Astrocyte (in vitro differentiated cells and primary cell): Measurements from ENCODE around the gene DCP2. TPM values are rescaled to one million over a fixed set of nuclear protein-coding genes. Genes with fewer than 3 reads are reported as not detected.
A peak's percentile ranks its signal among the peaks of the same experiment; 100 is the strongest.

ENCODE experiments used
- DNase-seq: peaks from one replicate; pipeline ENCODE4 v3.0.0-alpha.2; 2010; ENCODE audit warnings: low read depth
- FAIRE-seq: peaks from 2 replicates; lab custom pipeline; 2011; peaks lifted over from hg19 to GRCh38; lab: Jason Lieb, UNC
- H2AFZ ChIP-seq: 2 replicates; pipeline ENCODE4 v1.6.0; 2012; ENCODE audit warnings: low read depth, low read length, inconsistent platforms
- H3K27ac ChIP-seq: 2 replicates; pipeline ENCODE4 v1.5.1; 2011; ENCODE audit warnings: low read depth, low read length, inconsistent platforms
- H3K27me3 ChIP-seq: 2 replicates; pipeline ENCODE4 v1.6.0; 2011; ENCODE audit warnings: low read length, inconsistent platforms; ENCODE audit not compliant: insufficient read depth
- H3K36me3 ChIP-seq: 2 replicates; pipeline ENCODE4 v1.5.1; 2011; ENCODE audit warnings: low read length, inconsistent platforms; ENCODE audit not compliant: insufficient read depth
- H3K4me1 ChIP-seq: 2 replicates; pipeline ENCODE4 v1.5.1; 2011; ENCODE audit warnings: low read length, inconsistent platforms; ENCODE audit not compliant: insufficient read depth
- H3K4me2 ChIP-seq: 2 replicates; pipeline ENCODE4 v1.6.0; 2012; ENCODE audit warnings: low read length, inconsistent platforms
- H3K4me3 ChIP-seq: 2 replicates; pipeline ENCODE4 v1.5.1; 2011; ENCODE audit warnings: low read depth, mild to moderate bottlenecking, low read length, inconsistent platforms; ENCODE audit not compliant: insufficient read depth
- H3K79me2 ChIP-seq: 2 replicates; pipeline ENCODE4 v1.6.0; 2012; ENCODE audit warnings: mild to moderate bottlenecking, low read length, inconsistent platforms; ENCODE audit not compliant: insufficient read depth
- H3K9ac ChIP-seq: 2 replicates; pipeline ENCODE4 v1.6.0; 2012; ENCODE audit warnings: mild to moderate bottlenecking, low read length, inconsistent platforms
- H3K9me3 ChIP-seq: 2 replicates; pipeline ENCODE4 v1.5.1; 2012; ENCODE audit warnings: low read depth, mild to moderate bottlenecking, low read length, inconsistent platforms; ENCODE audit not compliant: insufficient read depth
- H4K20me1 ChIP-seq: 2 replicates; pipeline ENCODE4 v1.6.0; 2012; ENCODE audit warnings: low read length, inconsistent platforms; ENCODE audit not compliant: insufficient read depth
- H3K27ac Mint-ChIP-seq: one replicate; pipeline ENCODE4 v1.8.0; 2021; ENCODE audit warnings: mild to moderate bottlenecking, mixed read lengths; ENCODE audit not compliant: unreplicated experiment
- H3K27me3 Mint-ChIP-seq: one replicate; pipeline ENCODE4 v1.8.0; 2021; ENCODE audit warnings: low read depth, mixed read lengths; ENCODE audit not compliant: unreplicated experiment
- H3K36me3 Mint-ChIP-seq: one replicate; pipeline ENCODE4 v1.8.0; 2021; ENCODE audit warnings: low read depth, mixed read lengths; ENCODE audit not compliant: unreplicated experiment
- H3K4me1 Mint-ChIP-seq: one replicate; pipeline ENCODE4 v1.8.0; 2021; ENCODE audit warnings: low read depth, mixed read lengths; ENCODE audit not compliant: unreplicated experiment
- H3K4me3 Mint-ChIP-seq: one replicate; pipeline ENCODE4 v1.8.0; 2021; ENCODE audit warnings: mild to moderate bottlenecking, moderate library complexity, mixed read lengths; ENCODE audit not compliant: unreplicated experiment
- H3K9me3 Mint-ChIP-seq: one replicate; pipeline ENCODE4 v1.8.0; 2021; ENCODE audit warnings: mild to moderate bottlenecking, mixed read lengths; ENCODE audit not compliant: unreplicated experiment
- EZH2 ChIP-seq: IDR thresholded peaks from 2 replicates; pipeline ENCODE4 v1.6.1; 2012; ENCODE audit warnings: mild to moderate bottlenecking, low read length, inconsistent platforms; ENCODE audit not compliant: insufficient read depth
- total RNA-seq: library from RNA; stranded (reverse); gene quantifications from 2 replicates; pipeline ENCODE4 v1.2.1, GENCODE V29; 2021
- TF ChIP-seq, protein P1 (sequence below): IDR thresholded peaks from 2 replicates; pipeline ENCODE4 v1.5.1; 2011; ENCODE audit warnings: low read depth, mild to moderate bottlenecking, inconsistent platforms, low read length, moderate library complexity; ENCODE audit not compliant: insufficient read depth

Gene DCP2
- total RNA-seq, 1 donor from 2014 or later, result 48.9 TPM

GRCh38 chr5:113044776-113045465 is 68.3 kb downstream of the DCP2 start:
- peaks cover 21% of the 10 kb centered on the region for H3K4me1 Mint-ChIP-seq
- Histone ChIP-seq H3K9me3 (no peaks in the 10 kb centered on the region), H3K79me2 (no peaks in the 10 kb centered on the region), H3K4me1 (peaks cover 22% of the 10 kb centered on the region), H3K4me3 (no peak overlapping the region), H3K4me2 (no peak overlapping the region), H2AFZ (no peak overlapping the region), H3K9ac (no peak overlapping the region), H3K27me3 (no peaks in the 10 kb centered on the region), H4K20me1 (no peaks in the 10 kb centered on the region), H3K27ac (no peak overlapping the region), H3K36me3 (no peaks in the 10 kb centered on the region)
- no peak for FAIRE-seq
- no peak for DNase-seq
- H3K36me3 Mint-ChIP-seq, result peaks cover 21% of the 10 kb centered on the region
- H3K9me3 Mint-ChIP-seq, result no peaks in the 10 kb centered on the region
- no peaks in the 10 kb centered on the region for H3K27me3 Mint-ChIP-seq
- no peak overlapping the region for H3K4me3 Mint-ChIP-seq
- no peak overlapping the region for H3K27ac Mint-ChIP-seq
- TF ChIP-seq, protein P1, sequence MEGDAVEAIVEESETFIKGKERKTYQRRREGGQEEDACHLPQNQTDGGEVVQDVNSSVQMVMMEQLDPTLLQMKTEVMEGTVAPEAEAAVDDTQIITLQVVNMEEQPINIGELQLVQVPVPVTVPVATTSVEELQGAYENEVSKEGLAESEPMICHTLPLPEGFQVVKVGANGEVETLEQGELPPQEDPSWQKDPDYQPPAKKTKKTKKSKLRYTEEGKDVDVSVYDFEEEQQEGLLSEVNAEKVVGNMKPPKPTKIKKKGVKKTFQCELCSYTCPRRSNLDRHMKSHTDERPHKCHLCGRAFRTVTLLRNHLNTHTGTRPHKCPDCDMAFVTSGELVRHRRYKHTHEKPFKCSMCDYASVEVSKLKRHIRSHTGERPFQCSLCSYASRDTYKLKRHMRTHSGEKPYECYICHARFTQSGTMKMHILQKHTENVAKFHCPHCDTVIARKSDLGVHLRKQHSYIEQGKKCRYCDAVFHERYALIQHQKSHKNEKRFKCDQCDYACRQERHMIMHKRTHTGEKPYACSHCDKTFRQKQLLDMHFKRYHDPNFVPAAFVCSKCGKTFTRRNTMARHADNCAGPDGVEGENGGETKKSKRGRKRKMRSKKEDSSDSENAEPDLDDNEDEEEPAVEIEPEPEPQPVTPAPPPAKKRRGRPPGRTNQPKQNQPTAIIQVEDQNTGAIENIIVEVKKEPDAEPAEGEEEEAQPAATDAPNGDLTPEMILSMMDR, result no peak
- no peak for TF ChIP-seq EZH2

GRCh38 chr5:113047234-113047633 is 70.6 kb downstream of the DCP2 start:
- peaks cover 41% of the 10 kb centered on the region for H3K4me1 ChIP-seq
- H3K4me3 Mint-ChIP-seq, result no peak overlapping the region
- peak; percentile 79 for DNase-seq

More at GRCh38 chr5:113047234-113047633, 70.6 kb downstream of the DCP2 start:
- Histone ChIP-seq H3K79me2 (no peaks in the 10 kb centered on the region), H3K9me3 (no peaks in the 10 kb centered on the region), H2AFZ (no peak overlapping the region), H3K27ac (no peak overlapping the region), H3K4me3 (no peak overlapping the region), H3K36me3 (no peaks in the 10 kb centered on the region), H3K27me3 (no peaks in the 10 kb centered on the region), H3K9ac (no peak overlapping the region), H4K20me1 (no peaks in the 10 kb centered on the region), H3K4me2 (peak overlapping the region; percentile 49)
- Mint-ChIP-seq H3K27me3 (no peaks in the 10 kb centered on the region), H3K27ac (peak overlapping the region; percentile 91), H3K9me3 (no peaks in the 10 kb centered on the region), H3K36me3 (peaks cover 25% of the 10 kb centered on the region), H3K4me1 (peaks cover 35% of the 10 kb centered on the region)
- TF ChIP-seq EZH2, result no peak
- TF ChIP-seq, protein P1, result no peak
- FAIRE-seq, result no peak
